ENCODE measurements around the gene ARHGAP33. TPM values are rescaled to one million over a fixed set of nuclear protein-coding genes. Genes with fewer than 3 reads are reported as not detected.

Gene ARHGAP33
- total RNA-seq, 1 experiment from 2014 or later = 18.3 TPM

GRCh38 chr19:35732540-35733179, 42.7 kb upstream of the ARHGAP33 start:
- POLR2A ChIA-PET = no interaction called here
- peaks cover 12% of the 10 kb centered on the region for H3K36me3 ChIP-seq (ENCODE audit: control insufficient read depth, insufficient read depth, low read length)
- Mint-ChIP-seq H3K36me3 (ENCODE audit: insufficient read depth, unreplicated experiment) (peaks cover 83% of the 10 kb centered on the region), H3K27ac (ENCODE audit: unreplicated experiment) (no peak overlapping the region), H3K9me3 (ENCODE audit: unreplicated experiment) (no peaks in the 10 kb centered on the region), H3K4me1 (ENCODE audit: low read depth, unreplicated experiment) (no peaks in the 10 kb centered on the region), H3K27me3 (ENCODE audit: insufficient read depth, unreplicated experiment) (no peaks in the 10 kb centered on the region), H3K4me3 (ENCODE audit: unreplicated experiment) (no peak overlapping the region)
- no peak for TF ChIP-seq CTCF (IDR thresholded peaks at IDR 0.05; ENCODE audit: insufficient read depth in 1 of 2, low read depth in 1 of 2, low read length in 1 of 2, severe bottlenecking in 1 of 2, unreplicated experiment in 1 of 2)
- intact Hi-C loops (cut with micrococcal nuclease; ENCODE audit: unreplicated experiment) = no loop called here
- CTCF ChIA-PET = no interaction called here
- no peaks in the 10 kb centered on the region for H3K9me3 ChIP-seq
- no peak for DNase-seq
- H3K27me3 ChIP-seq (replicated peaks; ENCODE audit: control insufficient read depth, insufficient read depth, low read length) = no peaks in the 10 kb centered on the region
- BruUV-seq (replicated peaks) = no TSS peak
- H3K4me1 ChIP-seq = no peaks in the 10 kb centered on the region
- no peak overlapping the region for H3K4me3 ChIP-seq (ENCODE audit: low read depth, low read length)

GRCh38 chr19:35733180-35734125, 41.9 kb upstream of the ARHGAP33 start:
- intact Hi-C loops (cut with micrococcal nuclease; ENCODE audit: unreplicated experiment) = no loop called here
- Mint-ChIP-seq H3K9me3 (ENCODE audit: unreplicated experiment) (no peaks in the 10 kb centered on the region), H3K4me3 (ENCODE audit: unreplicated experiment) (no peak overlapping the region), H3K4me1 (ENCODE audit: low read depth, unreplicated experiment) (no peaks in the 10 kb centered on the region), H3K27ac (ENCODE audit: unreplicated experiment) (no peak overlapping the region), H3K36me3 (ENCODE audit: insufficient read depth, unreplicated experiment) (peaks cover 81% of the 10 kb centered on the region), H3K27me3 (ENCODE audit: insufficient read depth, unreplicated experiment) (no peaks in the 10 kb centered on the region)
- ChIA-PET POLR2A (no interaction called here), CTCF (no interaction called here)
- H3K36me3 ChIP-seq (ENCODE audit: control insufficient read depth, insufficient read depth, low read length) = peaks cover 14% of the 10 kb centered on the region
- no peak overlapping the region for H3K4me3 ChIP-seq (ENCODE audit: low read depth, low read length)
- no peaks in the 10 kb centered on the region for H3K27me3 ChIP-seq (replicated peaks; ENCODE audit: control insufficient read depth, insufficient read depth, low read length)
- TF ChIP-seq CTCF (IDR thresholded peaks at IDR 0.05; ENCODE audit: insufficient read depth in 1 of 2, low read depth in 1 of 2, low read length in 1 of 2, severe bottlenecking in 1 of 2, unreplicated experiment in 1 of 2) = no peak
- H3K4me1 ChIP-seq = no peaks in the 10 kb centered on the region
- DNase-seq = no peak
- no TSS peak for BruUV-seq (replicated peaks)
- no peaks in the 10 kb centered on the region for H3K9me3 ChIP-seq

- peaks cover 81% of the 10 kb centered on the region for H3K36me3 Mint-ChIP-seq (ENCODE audit: insufficient read depth, unreplicated experiment)
- no peak overlapping the region for H3K4me3 ChIP-seq (ENCODE audit: low read depth, low read length)
- ChIA-PET CTCF (no interaction called here), POLR2A (no interaction called here)
- no peak for TF ChIP-seq CTCF (IDR thresholded peaks at IDR 0.05; ENCODE audit: insufficient read depth in 1 of 2, low read depth in 1 of 2, low read length in 1 of 2, severe bottlenecking in 1 of 2, unreplicated experiment in 1 of 2)
- BruUV-seq (replicated peaks) = no TSS peak
- H3K4me1 Mint-ChIP-seq (ENCODE audit: low read depth, unreplicated experiment) = no peaks in the 10 kb centered on the region
- DNase-seq = no peak
- no peaks in the 10 kb centered on the region for H3K4me1 ChIP-seq
- H3K9me3 Mint-ChIP-seq (ENCODE audit: unreplicated experiment) = no peaks in the 10 kb centered on the region
- no peak overlapping the region for H3K27ac Mint-ChIP-seq (ENCODE audit: unreplicated experiment)
- no peaks in the 10 kb centered on the region for H3K27me3 ChIP-seq (replicated peaks; ENCODE audit: control insufficient read depth, insufficient read depth, low read length)
- peak overlapping the region; percentile 6 for H3K4me3 Mint-ChIP-seq (ENCODE audit: unreplicated experiment)
- no peaks in the 10 kb centered on the region for H3K27me3 Mint-ChIP-seq (ENCODE audit: insufficient read depth, unreplicated experiment)
- H3K9me3 ChIP-seq = no peaks in the 10 kb centered on the region
- intact Hi-C loops (cut with micrococcal nuclease; ENCODE audit: unreplicated experiment) = no loop called here
- H3K36me3 ChIP-seq (ENCODE audit: control insufficient read depth, insufficient read depth, low read length) = peaks cover 15% of the 10 kb centered on the region
These were observed 41.1 kb upstream of the ARHGAP33 start for GRCh38 chr19:35734273-35734672.

Measured in Caco-2 (cell line).